HEK293T (cell line): ENCODE data around the gene VSTM4.

Experiments
- CTCF ChIA-PET: fragments of 350-600 bp; formaldehyde crosslinking; extraction: SDS; loops from one replicate; lab custom pipeline; 2021; ENCODE audit warnings: antibody characterized with exemption, inconsistent platforms; lab: Yijun Ruan, JAX
- POLR2A ChIA-PET: fragments of 350-600 bp; formaldehyde crosslinking; extraction: SDS; loops from one replicate; lab custom pipeline; 2020; ENCODE audit warnings: antibody characterized with exemption, inconsistent platforms; lab: Yijun Ruan, JAX
- DNase-seq: peaks from one replicate; pipeline ENCODE4 v3.0.0; 2012; ENCODE audit warnings: mixed read lengths; ENCODE audit errors: extremely low spot score
- ARNT ChIP-seq: fragments of 450-650 bp; IDR thresholded peaks from 2 replicates; pipeline ENCODE4 v1.6.1; 2017; ENCODE audit warnings: mild to moderate bottlenecking
- BHLHE40 ChIP-seq: fragments of 450-650 bp; IDR thresholded peaks from 2 replicates; pipeline ENCODE4 v1.6.1; 2016; ENCODE audit warnings: mild to moderate bottlenecking, moderate library complexity, borderline replicate concordance
- CTBP1 ChIP-seq: fragments of 450-650 bp; IDR thresholded peaks from 2 replicates; pipeline ENCODE4 v1.6.1; 2016; ENCODE audit warnings: borderline replicate concordance
- ELF4 ChIP-seq: fragments of 450-650 bp; IDR thresholded peaks from 2 replicates; pipeline ENCODE4 v1.6.1; 2017; ENCODE audit warnings: antibody characterized with exemption
- FOXA1 ChIP-seq: fragments of 450-650 bp; IDR thresholded peaks from 2 replicates; pipeline ENCODE4 v1.6.1; 2016; ENCODE audit warnings: mild to moderate bottlenecking
- FOXK2 ChIP-seq: fragments of 450-650 bp; IDR thresholded peaks from 2 replicates; pipeline ENCODE4 v1.6.1; 2016; ENCODE audit warnings: mild to moderate bottlenecking
- FOXM1 ChIP-seq: fragments of 450-650 bp; IDR thresholded peaks from 2 replicates; pipeline ENCODE4 v1.6.1; 2017; ENCODE audit warnings: mild to moderate bottlenecking, borderline replicate concordance
- HDGF ChIP-seq: fragments of 450-650 bp; IDR thresholded peaks from 2 replicates; pipeline ENCODE4 v1.6.1; 2017; ENCODE audit warnings: antibody characterized with exemption, borderline replicate concordance
- L3MBTL2 ChIP-seq: fragments of 450-650 bp; conservative IDR thresholded peaks from 2 replicates; pipeline ENCODE4 v1.6.1; 2016; ENCODE audit warnings: mild to moderate bottlenecking
- LEF1 ChIP-seq: fragments of 450-650 bp; IDR thresholded peaks from 2 replicates; pipeline ENCODE4 v1.6.1; 2017; ENCODE audit warnings: mild to moderate bottlenecking, borderline replicate concordance
- NFRKB ChIP-seq: fragments of 450-650 bp; IDR thresholded peaks from 2 replicates; pipeline ENCODE4 v1.6.1; 2016; ENCODE audit warnings: mild to moderate bottlenecking, moderate library complexity
- PKNOX1 ChIP-seq: fragments of 450-650 bp; IDR thresholded peaks from 2 replicates; pipeline ENCODE4 v1.6.1; 2016
- SP1 ChIP-seq: fragments of 450-650 bp; IDR thresholded peaks from 2 replicates; pipeline ENCODE4 v1.6.1; 2017
- SUZ12 ChIP-seq: fragments of 450-650 bp; IDR thresholded peaks from 2 replicates; pipeline ENCODE4 v1.6.1; 2016; ENCODE audit warnings: mild to moderate bottlenecking
- TARDBP ChIP-seq: fragments of 450-650 bp; IDR thresholded peaks from 2 replicates; pipeline ENCODE4 v1.6.1; 2016
- ZNF384 ChIP-seq: fragments of 450-650 bp; IDR thresholded peaks from 2 replicates; pipeline ENCODE4 v1.6.1; 2016

VSTM4 gene

GRCh38 chr10:49138361-49138891 is 23.1 kb upstream of the VSTM4 start:
- POLR2A ChIA-PET = no interaction called here
- no peak for TF ChIP-seq SP1
- no peak for TF ChIP-seq PKNOX1
- no peak for TF ChIP-seq CTBP1
- no peak for TF ChIP-seq NFRKB
- no peak for TF ChIP-seq HDGF
- TF ChIP-seq SUZ12 = no peak
- TF ChIP-seq FOXK2 = no peak
- CTCF ChIA-PET = no interaction called here
- no peak for DNase-seq

- no peak for DNase-seq
- CTCF ChIA-PET = no interaction called here
- no peak for TF ChIP-seq L3MBTL2
- TF ChIP-seq BHLHE40 = no peak
- no peak for TF ChIP-seq ARNT
- TF ChIP-seq SP1 = no peak
- no peak for TF ChIP-seq FOXM1
- no peak for TF ChIP-seq CTBP1
- TF ChIP-seq FOXK2 = no peak
- TF ChIP-seq HDGF = no peak
- no peak for TF ChIP-seq ELF4
- no peak for TF ChIP-seq ZNF384
- no peak for TF ChIP-seq FOXA1
- TF ChIP-seq SUZ12 = no peak
- no peak for TF ChIP-seq TARDBP
- TF ChIP-seq NFRKB = no peak
- no peak for TF ChIP-seq PKNOX1
- no peak for TF ChIP-seq LEF1
- POLR2A ChIA-PET = no interaction called here
Measured at GRCh38 chr10:49136525-49136924, 21.2 kb upstream of the VSTM4 start.

- TF ChIP-seq TARDBP = no peak
- no peak for TF ChIP-seq FOXK2
- no peak for TF ChIP-seq BHLHE40
- TF ChIP-seq SP1 = no peak
- TF ChIP-seq PKNOX1 = no peak
- no peak for TF ChIP-seq SUZ12
- no peak for TF ChIP-seq FOXA1
- no peak for TF ChIP-seq LEF1
- TF ChIP-seq ARNT = no peak
- no peak for DNase-seq
- ChIA-PET CTCF (no interaction called here), POLR2A (no interaction called here)
Measured at GRCh38 chr10:49135575-49136313, 20.4 kb upstream of the VSTM4 start.

GRCh38 chr10:49134327-49134726 is 19.0 kb upstream of the VSTM4 start:
- DNase-seq = no peak
- no peak for TF ChIP-seq FOXA1
- TF ChIP-seq L3MBTL2 = no peak
- no peak for TF ChIP-seq NFRKB
- TF ChIP-seq ARNT = no peak
- no peak for TF ChIP-seq TARDBP
- TF ChIP-seq SP1 = no peak
- no peak for TF ChIP-seq CTBP1
- TF ChIP-seq ZNF384 = no peak
- no peak for TF ChIP-seq BHLHE40
- no peak for TF ChIP-seq LEF1
- TF ChIP-seq HDGF = no peak
- TF ChIP-seq SUZ12 = no peak
- TF ChIP-seq ELF4 = no peak
- no peak for TF ChIP-seq PKNOX1
- TF ChIP-seq FOXM1 = no peak
- no peak for TF ChIP-seq FOXK2
- ChIA-PET POLR2A (no interaction called here), CTCF (no interaction called here)

GRCh38 chr10:49133706-49134248 is 18.5 kb upstream of the VSTM4 start, which contains the start of gene FAM170B:
TSS of gene FAM170B (minus strand) at chr10:49134021. CDS start at chr10:49133918, 103 bp downstream.
- ChIA-PET POLR2A (no interaction called here), CTCF (no interaction called here)
- TF ChIP-seq FOXM1 (no peak), L3MBTL2 (no peak), LEF1 (no peak), ELF4 (no peak), PKNOX1 (no peak), FOXK2 (no peak), FOXA1 (no peak), BHLHE40 (no peak)
- no peak for DNase-seq
